C4-2B (cell line): Measurements from ENCODE around the gene TBX3.

Source experiments
- H3K27ac ChIP-seq: fragments of 450-650 bp; 2 replicates; pipeline ENCODE4 v1.5.1; 2017
- CTCF ChIP-seq: fragments of 450-650 bp; conservative IDR thresholded peaks from 2 replicates; pipeline ENCODE4 v1.5.1; 2017; ENCODE audit warnings: mild to moderate bottlenecking
- ZFX ChIP-seq: fragments of 450-650 bp; IDR thresholded peaks from 2 replicates; pipeline ENCODE4 v1.6.1; 2017

Gene TBX3

DNA sequence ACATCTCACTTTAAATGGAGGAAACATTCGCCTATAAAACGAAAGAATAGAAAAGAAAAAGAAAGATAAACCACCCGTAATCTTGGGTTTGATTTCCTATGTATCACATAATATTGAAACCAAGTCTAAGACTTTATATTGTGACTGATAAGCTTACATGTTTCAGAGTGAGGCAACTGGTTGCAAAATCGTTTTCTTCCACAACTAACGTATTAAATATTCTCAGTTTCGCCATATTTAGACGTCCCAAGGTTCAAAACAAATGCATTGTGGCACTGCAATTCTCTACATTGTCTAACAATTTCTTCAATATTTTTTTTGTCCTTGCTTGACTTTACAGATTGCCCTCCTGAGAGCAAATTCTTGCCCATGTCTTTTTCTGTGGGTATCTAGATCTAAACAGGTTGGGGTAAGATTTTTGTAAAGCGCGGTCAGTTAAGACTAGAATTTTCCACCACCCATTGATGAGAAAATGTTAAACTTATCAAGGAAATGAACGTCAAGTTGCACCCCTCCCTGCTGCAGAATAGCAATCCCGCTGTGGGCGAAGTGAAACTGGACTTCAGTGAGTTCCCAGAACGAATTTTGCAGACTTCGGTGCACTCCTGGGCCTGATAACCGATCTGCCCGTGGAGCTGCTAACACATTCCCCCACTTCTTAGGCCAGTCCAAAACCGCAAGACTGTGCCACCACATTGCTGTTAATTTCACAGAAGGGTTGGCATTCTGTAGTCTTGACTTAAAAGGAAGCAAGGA is 2.7 kb downstream of the TBX3 start:
- TF ChIP-seq ZFX (no peak), CTCF (no peak)
- H3K27ac ChIP-seq = peak overlapping the region; percentile 99

- peak overlapping the region; percentile 99; the same call in 1 of the 2 replicates for H3K27ac ChIP-seq
- TF ChIP-seq ZFX (no peak), CTCF (no peak)
These were observed 3.3 kb downstream of the TBX3 start for GRCh38 chr12:114680604-114681069.

DNA sequence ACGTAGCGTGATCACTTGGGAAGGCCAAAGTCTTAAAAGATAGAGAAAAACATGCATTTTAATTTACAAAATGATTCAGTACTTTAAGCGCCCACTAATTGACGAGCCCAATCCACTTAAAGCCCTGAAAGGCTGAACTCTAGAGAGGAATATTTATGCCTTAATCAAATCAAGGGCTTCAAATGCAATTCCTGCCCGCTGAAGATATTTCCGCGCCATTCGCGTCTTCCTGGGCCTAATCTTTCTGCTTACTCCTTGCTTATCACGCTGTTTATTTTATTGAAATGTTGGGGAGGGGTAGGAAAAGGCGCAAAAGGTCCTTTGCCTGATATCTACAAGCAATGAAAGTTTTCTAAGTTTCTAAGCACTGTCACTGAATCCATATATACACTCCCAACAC is 4.0 kb downstream of the TBX3 start:
- peak overlapping the region; percentile 99 for H3K27ac ChIP-seq

DNA sequence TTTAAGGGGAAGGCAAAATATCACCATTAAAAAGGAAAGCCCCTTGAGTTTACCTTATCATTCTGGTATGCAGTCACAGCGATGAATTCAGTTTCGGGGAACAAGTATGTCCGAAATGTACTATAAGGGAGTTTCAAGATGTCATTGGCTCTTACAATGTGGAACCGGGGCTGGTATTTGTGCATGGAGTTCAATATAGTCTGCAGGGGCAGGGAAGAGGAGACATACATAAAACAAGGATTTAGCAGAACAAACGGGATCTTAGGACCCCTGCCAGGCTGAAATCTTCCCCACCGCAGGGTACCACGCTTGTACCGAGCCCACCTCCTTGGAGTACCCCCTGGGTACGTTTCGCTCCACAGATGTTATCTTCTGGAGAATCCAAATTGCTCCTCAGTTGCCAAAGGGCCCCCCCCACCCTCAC is 4.5 kb downstream of the TBX3 start:
- TF ChIP-seq CTCF = no peak
- no peak for TF ChIP-seq ZFX
- H3K27ac ChIP-seq = peak overlapping the region; percentile 99

More for the DNA sequence above, 4.0 kb downstream of the TBX3 start:
- TF ChIP-seq CTCF (no peak), ZFX (no peak)

- peak overlapping the region; percentile 99 for H3K27ac ChIP-seq
- no peak for TF ChIP-seq ZFX
- no peak for TF ChIP-seq CTCF
These were observed 5.3 kb downstream of the TBX3 start for GRCh38 chr12:114678718-114679117.

DNA sequence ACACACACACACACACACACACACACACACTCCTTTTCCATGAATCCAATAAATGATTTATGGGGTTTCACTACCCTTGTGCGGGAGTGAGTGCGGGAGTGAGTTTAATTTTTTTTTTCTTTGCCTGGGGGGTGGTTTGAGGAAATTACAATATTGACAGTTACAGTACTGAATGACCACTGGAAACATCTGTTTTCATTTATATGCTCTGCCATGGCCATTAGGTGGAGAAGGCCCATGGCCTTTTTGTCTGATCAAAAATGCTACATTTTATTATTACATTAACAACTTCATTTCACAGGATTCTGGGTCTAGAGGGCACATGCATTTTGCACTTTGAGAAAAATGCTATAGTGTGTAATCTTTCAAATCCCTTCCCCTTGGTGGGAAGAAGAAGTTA is 5.9 kb downstream of the TBX3 start:
- H3K27ac ChIP-seq = peak overlapping the region; percentile 99; the same call in 1 of the 2 replicates
- no peak for TF ChIP-seq CTCF
- TF ChIP-seq ZFX = no peak

GRCh38 chr12:114676142-114676741 is 7.7 kb downstream of the TBX3 start:
- H3K27ac ChIP-seq = peak overlapping the region; percentile 99
- TF ChIP-seq CTCF (no peak), ZFX (no peak)
